Astrocyte (in vitro differentiated cells and primary cell): ENCODE data around the gene CRYBG2.
"Not testable (repeated sequence)": the region's sequence is repeated elsewhere in the genome, so short reads cannot be mapped to it uniquely, and the experiment has no call there.

Source experiments
- CTCF ChIP-seq: IDR thresholded peaks from 2 replicates; pipeline ENCODE4 v1.5.1; 2011; ENCODE audit warnings: low read depth, mild to moderate bottlenecking, inconsistent platforms, low read length, moderate library complexity; ENCODE audit not compliant: insufficient read depth
- EZH2 ChIP-seq: IDR thresholded peaks from 2 replicates; pipeline ENCODE4 v1.6.1; 2012; ENCODE audit warnings: mild to moderate bottlenecking, low read length, inconsistent platforms; ENCODE audit not compliant: insufficient read depth

GRCh38 chr1:26385063-26385462 lies 31.1 kb upstream of the CRYBG2 start:
- TF ChIP-seq CTCF, EZH2: not testable (repeated sequence)
